Measurements from ENCODE around the gene ABCA3. TPM values are rescaled to one million over a fixed set of nuclear protein-coding genes. Genes with fewer than 3 reads are reported as not detected.

ABCA3 gene
- polyA plus RNA-seq, 1 donor from 2014 or later: 30.7 TPM

DNA sequence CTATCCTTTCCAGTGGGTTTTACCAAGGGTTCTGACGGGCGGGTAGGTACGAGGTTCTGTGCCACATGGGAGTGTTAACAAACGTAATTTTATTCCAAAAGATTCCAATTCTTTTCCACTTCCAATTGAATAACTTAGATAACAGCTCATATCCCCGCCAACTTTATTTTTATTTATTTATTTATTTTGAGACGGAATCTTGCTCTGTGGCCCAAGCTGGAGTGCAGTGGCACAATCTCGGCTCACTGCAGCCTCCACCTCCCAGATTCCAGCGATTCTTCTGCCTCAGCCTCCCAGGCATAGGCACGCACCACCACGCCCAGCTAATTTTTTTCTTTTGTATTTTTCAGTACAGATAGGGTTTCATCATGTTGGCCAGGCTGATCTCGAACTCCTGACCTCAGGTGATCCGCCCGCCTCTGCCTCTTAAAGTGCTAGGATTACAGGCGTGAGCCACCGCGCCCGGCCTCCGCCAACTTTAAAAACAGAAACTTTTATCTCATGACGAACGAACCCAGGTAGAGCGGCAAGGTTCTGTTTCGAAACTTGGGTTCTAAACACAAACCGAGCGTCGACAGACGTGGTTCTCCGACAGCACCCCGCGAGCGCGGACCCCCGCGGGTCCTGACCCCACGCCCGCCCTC, 89.8 kb downstream of the ABCA3 start:
- Histone ChIP-seq H3K79me2 (replicated peaks; ENCODE audit: insufficient read depth, low read length) (peaks cover 4% of the 10 kb centered on the region), H3K9me2 (ENCODE audit: insufficient read depth, low read length) (no peaks in the 10 kb centered on the region), H2AFZ (ENCODE audit: low read depth, low read length) (no peak overlapping the region), H3K36me3 (ENCODE audit: insufficient read depth, low read length) (no peaks in the 10 kb centered on the region), H4K20me1 (ENCODE audit: insufficient read depth) (no peaks in the 10 kb centered on the region), H3K27me3 (ENCODE audit: insufficient read depth, low read depth, low read length) (no peaks in the 10 kb centered on the region), H3K4me3 (ENCODE audit: low read length) (peak overlapping the region; percentile 64), H3F3A (ENCODE audit: insufficient read depth, low read length, poor library complexity, severe bottlenecking) (no peaks in the 10 kb centered on the region), H3K27ac (ENCODE audit: low read length) (no peak overlapping the region), H3K4me2 (ENCODE audit: low read length) (no peak overlapping the region), H3K9ac (ENCODE audit: low read length) (peak overlapping the region; percentile 59), H3K9me3 (ENCODE audit: low read length) (no peaks in the 10 kb centered on the region)
- TF ChIP-seq, protein P1, sequence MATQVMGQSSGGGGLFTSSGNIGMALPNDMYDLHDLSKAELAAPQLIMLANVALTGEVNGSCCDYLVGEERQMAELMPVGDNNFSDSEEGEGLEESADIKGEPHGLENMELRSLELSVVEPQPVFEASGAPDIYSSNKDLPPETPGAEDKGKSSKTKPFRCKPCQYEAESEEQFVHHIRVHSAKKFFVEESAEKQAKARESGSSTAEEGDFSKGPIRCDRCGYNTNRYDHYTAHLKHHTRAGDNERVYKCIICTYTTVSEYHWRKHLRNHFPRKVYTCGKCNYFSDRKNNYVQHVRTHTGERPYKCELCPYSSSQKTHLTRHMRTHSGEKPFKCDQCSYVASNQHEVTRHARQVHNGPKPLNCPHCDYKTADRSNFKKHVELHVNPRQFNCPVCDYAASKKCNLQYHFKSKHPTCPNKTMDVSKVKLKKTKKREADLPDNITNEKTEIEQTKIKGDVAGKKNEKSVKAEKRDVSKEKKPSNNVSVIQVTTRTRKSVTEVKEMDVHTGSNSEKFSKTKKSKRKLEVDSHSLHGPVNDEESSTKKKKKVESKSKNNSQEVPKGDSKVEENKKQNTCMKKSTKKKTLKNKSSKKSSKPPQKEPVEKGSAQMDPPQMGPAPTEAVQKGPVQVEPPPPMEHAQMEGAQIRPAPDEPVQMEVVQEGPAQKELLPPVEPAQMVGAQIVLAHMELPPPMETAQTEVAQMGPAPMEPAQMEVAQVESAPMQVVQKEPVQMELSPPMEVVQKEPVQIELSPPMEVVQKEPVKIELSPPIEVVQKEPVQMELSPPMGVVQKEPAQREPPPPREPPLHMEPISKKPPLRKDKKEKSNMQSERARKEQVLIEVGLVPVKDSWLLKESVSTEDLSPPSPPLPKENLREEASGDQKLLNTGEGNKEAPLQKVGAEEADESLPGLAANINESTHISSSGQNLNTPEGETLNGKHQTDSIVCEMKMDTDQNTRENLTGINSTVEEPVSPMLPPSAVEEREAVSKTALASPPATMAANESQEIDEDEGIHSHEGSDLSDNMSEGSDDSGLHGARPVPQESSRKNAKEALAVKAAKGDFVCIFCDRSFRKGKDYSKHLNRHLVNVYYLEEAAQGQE (IDR thresholded peaks at IDR 0.05; ENCODE audit: borderline replicate concordance): no peak
- no peak for TF ChIP-seq SMC3 (conservative IDR thresholded peaks at IDR 0.05; ENCODE audit: poor library complexity)
- TF ChIP-seq POLR2AphosphoS5 (IDR thresholded peaks at IDR 0.05): no peak
- TF ChIP-seq EZH2 (IDR thresholded peaks at IDR 0.05; ENCODE audit: borderline replicate concordance, insufficient read depth, low read length, poor library complexity, severe bottlenecking): no peak
- TF ChIP-seq MXI1 (conservative IDR thresholded peaks at IDR 0.05; ENCODE audit: poor library complexity, severe bottlenecking): no peak
- no peak for TF ChIP-seq TAF1 (IDR thresholded peaks at IDR 0.05; ENCODE audit: low read depth)
- no peak for TF ChIP-seq RAD21 (conservative IDR thresholded peaks at IDR 0.05)
- TF ChIP-seq EP300 (conservative IDR thresholded peaks at IDR 0.05; ENCODE audit: poor library complexity, severe bottlenecking): no peak
- TF ChIP-seq, protein P2, sequence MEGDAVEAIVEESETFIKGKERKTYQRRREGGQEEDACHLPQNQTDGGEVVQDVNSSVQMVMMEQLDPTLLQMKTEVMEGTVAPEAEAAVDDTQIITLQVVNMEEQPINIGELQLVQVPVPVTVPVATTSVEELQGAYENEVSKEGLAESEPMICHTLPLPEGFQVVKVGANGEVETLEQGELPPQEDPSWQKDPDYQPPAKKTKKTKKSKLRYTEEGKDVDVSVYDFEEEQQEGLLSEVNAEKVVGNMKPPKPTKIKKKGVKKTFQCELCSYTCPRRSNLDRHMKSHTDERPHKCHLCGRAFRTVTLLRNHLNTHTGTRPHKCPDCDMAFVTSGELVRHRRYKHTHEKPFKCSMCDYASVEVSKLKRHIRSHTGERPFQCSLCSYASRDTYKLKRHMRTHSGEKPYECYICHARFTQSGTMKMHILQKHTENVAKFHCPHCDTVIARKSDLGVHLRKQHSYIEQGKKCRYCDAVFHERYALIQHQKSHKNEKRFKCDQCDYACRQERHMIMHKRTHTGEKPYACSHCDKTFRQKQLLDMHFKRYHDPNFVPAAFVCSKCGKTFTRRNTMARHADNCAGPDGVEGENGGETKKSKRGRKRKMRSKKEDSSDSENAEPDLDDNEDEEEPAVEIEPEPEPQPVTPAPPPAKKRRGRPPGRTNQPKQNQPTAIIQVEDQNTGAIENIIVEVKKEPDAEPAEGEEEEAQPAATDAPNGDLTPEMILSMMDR (IDR thresholded peaks at IDR 0.05; ENCODE audit: poor library complexity, severe bottlenecking): no peak

DNA sequence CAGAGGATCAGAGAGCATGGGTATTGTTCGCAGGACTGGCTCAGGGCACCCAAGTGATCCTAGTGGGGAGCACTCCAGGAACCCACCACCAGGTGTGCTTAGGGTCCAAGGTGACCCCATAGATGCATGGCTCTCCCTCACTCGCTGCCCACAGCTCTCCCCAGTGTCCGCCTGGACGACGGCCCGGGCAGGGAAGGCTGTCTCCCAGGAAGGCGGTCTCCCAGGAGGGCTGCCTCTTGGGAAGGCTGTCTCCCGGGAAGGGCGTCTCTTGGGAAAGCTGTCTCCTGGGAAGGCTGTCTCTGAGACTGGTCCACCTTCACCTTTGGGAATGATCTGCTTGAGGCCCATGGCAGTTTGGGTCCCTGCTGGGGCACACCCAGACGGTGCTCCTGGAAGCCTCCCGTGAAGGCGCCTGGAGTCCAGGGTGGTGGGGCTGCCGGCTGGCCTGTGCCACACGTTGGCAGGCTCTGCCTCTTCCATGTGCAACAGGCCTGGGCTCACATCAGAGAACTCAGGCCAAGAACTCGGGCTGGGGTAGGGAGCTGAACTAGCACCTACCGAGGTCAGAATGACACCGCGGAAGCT, 94.1 kb downstream of the ABCA3 start:
- no peaks in the 10 kb centered on the region for H3K36me3 ChIP-seq (ENCODE audit: insufficient read depth, low read length)
- no peak for TF ChIP-seq MXI1 (conservative IDR thresholded peaks at IDR 0.05; ENCODE audit: poor library complexity, severe bottlenecking)
- no peak for TF ChIP-seq TAF1 (IDR thresholded peaks at IDR 0.05; ENCODE audit: low read depth)
- TF ChIP-seq EZH2 (IDR thresholded peaks at IDR 0.05; ENCODE audit: borderline replicate concordance, insufficient read depth, low read length, poor library complexity, severe bottlenecking): no peak
- TF ChIP-seq, protein P1 (IDR thresholded peaks at IDR 0.05; ENCODE audit: borderline replicate concordance): no peak
- TF ChIP-seq, protein P2 (IDR thresholded peaks at IDR 0.05; ENCODE audit: poor library complexity, severe bottlenecking): no peak
- TF ChIP-seq POLR2AphosphoS5 (IDR thresholded peaks at IDR 0.05): no peak
- no peak for TF ChIP-seq RAD21 (conservative IDR thresholded peaks at IDR 0.05)
- no peak for TF ChIP-seq SMC3 (conservative IDR thresholded peaks at IDR 0.05; ENCODE audit: poor library complexity)
- TF ChIP-seq EP300 (conservative IDR thresholded peaks at IDR 0.05; ENCODE audit: poor library complexity, severe bottlenecking): no peak
- H2AFZ ChIP-seq (ENCODE audit: low read depth, low read length): no peak overlapping the region
- H3K4me3 ChIP-seq (ENCODE audit: low read length): no peak overlapping the region
- no peaks in the 10 kb centered on the region for H4K20me1 ChIP-seq (ENCODE audit: insufficient read depth)
- no peak overlapping the region for H3K9ac ChIP-seq (ENCODE audit: low read length)
- no peak overlapping the region for H3K27ac ChIP-seq (ENCODE audit: low read length)
- H3K27me3 ChIP-seq (ENCODE audit: insufficient read depth, low read depth, low read length): no peaks in the 10 kb centered on the region
- no peaks in the 10 kb centered on the region for H3F3A ChIP-seq (ENCODE audit: insufficient read depth, low read length, poor library complexity, severe bottlenecking)
- no peak overlapping the region for H3K4me2 ChIP-seq (ENCODE audit: low read length)
- H3K9me3 ChIP-seq (ENCODE audit: low read length): no peaks in the 10 kb centered on the region
- H3K9me2 ChIP-seq (ENCODE audit: insufficient read depth, low read length): no peaks in the 10 kb centered on the region
- H3K79me2 ChIP-seq (replicated peaks; ENCODE audit: insufficient read depth, low read length): peaks cover 4% of the 10 kb centered on the region
